Lower lobe of right lung (tissue), 2 donors: Measurements from ENCODE around the gene ZMPSTE24. TPM values are rescaled to one million over a fixed set of nuclear protein-coding genes. Genes with fewer than 3 reads are reported as not detected.

Experiments used
- ATAC-seq, 2 donors: fragments of 200-7000 bp; cut with Tn5 transposase; one replicate each; pipeline ENCODE4 v1.9.1; 2020 to 2022; ENCODE audit warnings: mild to moderate bottlenecking in 2 of 2, moderate library complexity in 2 of 2
- DNase-seq: peaks from one replicate; pipeline ENCODE4 v3.0.0-alpha.2; 2020
- H3K27ac ChIP-seq: fragments of 200-600 bp; one replicate; pipeline ENCODE4 v1.8.0; 2022
- H3K27me3 ChIP-seq: fragments of 200-600 bp; one replicate; pipeline ENCODE4 v1.8.0; 2022; ENCODE audit warnings: low read depth
- H3K36me3 ChIP-seq: fragments of 200-600 bp; one replicate; pipeline ENCODE4 v1.8.0; 2022; ENCODE audit warnings: mild to moderate bottlenecking
- H3K4me1 ChIP-seq: fragments of 200-600 bp; one replicate; pipeline ENCODE4 v1.8.0; 2022
- H3K4me3 ChIP-seq: fragments of 200-600 bp; one replicate; pipeline ENCODE4 v1.8.0; 2022; ENCODE audit warnings: mild to moderate bottlenecking
- H3K9me3 ChIP-seq: fragments of 200-600 bp; one replicate; pipeline ENCODE4 v1.8.0; 2022
- CTCF ChIP-seq: fragments of 200-600 bp; IDR thresholded peaks from one replicate; pipeline ENCODE4 v1.8.0; 2022; ENCODE audit warnings: antibody characterized with exemption, mild to moderate bottlenecking
- intact Hi-C: fragments of 100-400 bp; cut with DNase I; formaldehyde crosslinking; loops from one replicate; pipeline ENCODE4 v1.11.0; 2022
- total RNA-seq: library from RNA; stranded (reverse); fragmentation: NEBNext Ultra II Directional; extraction: Animal tissue kit (Norgen Biotek cat#: 25700); gene quantifications from one replicate; pipeline ENCODE4 v1.2.1, GENCODE V29; 2021
- donor health status: DM: no; HTN: yes; CAD: no; lungs with severe emphysema.

The ZMPSTE24 gene
- total RNA-seq, 1 donor from 2014 or later: 42.5 TPM

GRCh38 chr1:40300249-40300567, 42.2 kb downstream of the ZMPSTE24 start:
- H3K27me3 ChIP-seq: no peaks in the 10 kb centered on the region
- H3K9me3 ChIP-seq: no peaks in the 10 kb centered on the region
- DNase-seq (no peak), ATAC-seq (no peak)
- no peak overlapping the region for H3K27ac ChIP-seq
- TF ChIP-seq CTCF: no peak
- no peaks in the 10 kb centered on the region for H3K36me3 ChIP-seq
- intact Hi-C loops: no loop called here
- H3K4me1 ChIP-seq: no peaks in the 10 kb centered on the region
- H3K4me3 ChIP-seq: no peak overlapping the region

GRCh38 chr1:40300651-40301050, 42.6 kb downstream of the ZMPSTE24 start:
- Histone ChIP-seq H3K27me3 (no peaks in the 10 kb centered on the region), H3K9me3 (no peaks in the 10 kb centered on the region), H3K4me3 (no peak overlapping the region), H3K27ac (no peak overlapping the region), H3K4me1 (no peaks in the 10 kb centered on the region), H3K36me3 (no peaks in the 10 kb centered on the region)
- DNase-seq: no peak
- no peak for TF ChIP-seq CTCF
- ATAC-seq: no peak
- intact Hi-C loops: no loop called here

GRCh38 chr1:40301066-40301465, 43.0 kb downstream of the ZMPSTE24 start:
- Histone ChIP-seq H3K36me3 (no peaks in the 10 kb centered on the region), H3K4me3 (no peak overlapping the region), H3K27me3 (no peaks in the 10 kb centered on the region), H3K27ac (no peak overlapping the region), H3K4me1 (no peaks in the 10 kb centered on the region), H3K9me3 (no peaks in the 10 kb centered on the region)
- TF ChIP-seq CTCF: no peak
- ATAC-seq (no peak), DNase-seq (no peak)
- intact Hi-C loops: no loop called here

- DNase-seq (no peak), ATAC-seq (no peak)
- H3K36me3 ChIP-seq: no peaks in the 10 kb centered on the region
- no peaks in the 10 kb centered on the region for H3K9me3 ChIP-seq
- no peak for TF ChIP-seq CTCF
- no peak overlapping the region for H3K4me3 ChIP-seq
- H3K27me3 ChIP-seq: no peaks in the 10 kb centered on the region
- intact Hi-C loops: no loop called here
- no peaks in the 10 kb centered on the region for H3K4me1 ChIP-seq
- no peak overlapping the region for H3K27ac ChIP-seq
Observed at GRCh38 chr1:40301541-40302299, 43.7 kb downstream of the ZMPSTE24 start.

- DNase-seq (no peak), ATAC-seq (no peak)
- Histone ChIP-seq H3K4me1 (no peaks in the 10 kb centered on the region), H3K27ac (no peak overlapping the region), H3K9me3 (no peaks in the 10 kb centered on the region), H3K4me3 (no peak overlapping the region), H3K27me3 (no peaks in the 10 kb centered on the region), H3K36me3 (no peaks in the 10 kb centered on the region)
- TF ChIP-seq CTCF: no peak
- intact Hi-C loops: no loop called here
Observed at GRCh38 chr1:40302475-40302874, 44.4 kb downstream of the ZMPSTE24 start.
